Mononuclear cell (primary cell): ENCODE data around the gene INF2. TPM values are rescaled to one million over a fixed set of nuclear protein-coding genes. Genes with fewer than 3 reads are reported as not detected.
"Not testable (repeated sequence)": the region's sequence is repeated elsewhere in the genome, so short reads cannot be mapped to it uniquely, and the experiment has no call there.

Experiments
- H3K27me3 ChIP-seq: 2 replicates; pipeline ENCODE4 v1.6.0; 2011; ENCODE audit warnings: low read length, control low read depth; ENCODE audit not compliant: insufficient read depth
- H3K4me1 ChIP-seq: 2 replicates; pipeline ENCODE4 v1.5.1; 2011; ENCODE audit warnings: mild to moderate bottlenecking, low read length, control low read depth; ENCODE audit not compliant: insufficient read depth
- H3K4me3 ChIP-seq: 2 replicates; pipeline ENCODE4 v1.5.1; 2011; ENCODE audit warnings: mild to moderate bottlenecking, low read length, moderate library complexity
- H3K9me3 ChIP-seq: 2 replicates; pipeline ENCODE4 v1.5.1; 2011; ENCODE audit warnings: low read depth, mild to moderate bottlenecking, control low read depth, low read length
- total RNA-seq: library from RNA; depleted of rRNA; stranded (reverse); fragments of >200 nt; gene quantifications from one replicate; pipeline ENCODE4 v1.2.3, GENCODE V29; 2012

The INF2 gene
- total RNA-seq, 1 donor, result 21.6 TPM

DNA sequence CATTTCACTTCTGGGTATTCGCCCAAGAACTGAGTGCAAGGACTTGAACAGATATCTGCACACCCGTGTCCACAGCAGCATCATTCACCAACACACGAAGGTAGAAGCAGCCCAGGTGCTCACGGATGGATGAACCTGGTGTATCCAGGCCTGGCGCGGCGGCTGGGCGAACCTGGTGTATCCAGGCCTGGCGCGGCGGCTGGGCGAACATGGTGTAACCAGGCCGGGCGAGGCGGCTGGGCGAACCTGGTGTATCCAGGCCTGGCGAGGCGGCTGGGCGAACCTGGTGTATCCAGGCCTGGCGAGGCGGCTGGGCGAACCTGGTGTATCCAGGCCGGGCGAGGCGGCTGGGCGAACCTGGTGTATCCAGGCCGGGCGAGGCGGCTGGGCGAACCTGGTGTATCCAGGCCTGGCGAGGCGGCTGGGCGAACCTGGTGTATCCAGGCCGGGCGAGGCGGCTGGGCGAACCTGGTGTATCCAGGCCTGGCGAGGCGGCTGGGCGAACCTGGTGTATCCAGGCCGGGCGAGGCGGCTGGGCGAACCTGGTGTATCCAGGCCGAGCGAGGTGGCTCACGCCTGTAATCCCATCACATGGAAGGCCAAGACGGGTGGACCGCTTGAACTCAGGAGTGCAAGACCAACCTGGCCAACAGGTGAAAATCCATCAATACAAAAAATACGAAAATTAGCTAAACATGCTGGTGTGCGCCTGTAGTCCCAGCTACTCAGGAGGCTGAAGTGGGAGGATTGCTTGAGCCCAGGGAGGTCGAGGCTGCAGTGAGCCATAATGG lies 36.1 kb upstream of the INF2 start:
- H3K4me3 ChIP-seq, H3K9me3 ChIP-seq, H3K27me3 ChIP-seq: not testable (repeated sequence)
- H3K4me1 ChIP-seq, result peaks cover 30% of the 10 kb centered on the region

DNA sequence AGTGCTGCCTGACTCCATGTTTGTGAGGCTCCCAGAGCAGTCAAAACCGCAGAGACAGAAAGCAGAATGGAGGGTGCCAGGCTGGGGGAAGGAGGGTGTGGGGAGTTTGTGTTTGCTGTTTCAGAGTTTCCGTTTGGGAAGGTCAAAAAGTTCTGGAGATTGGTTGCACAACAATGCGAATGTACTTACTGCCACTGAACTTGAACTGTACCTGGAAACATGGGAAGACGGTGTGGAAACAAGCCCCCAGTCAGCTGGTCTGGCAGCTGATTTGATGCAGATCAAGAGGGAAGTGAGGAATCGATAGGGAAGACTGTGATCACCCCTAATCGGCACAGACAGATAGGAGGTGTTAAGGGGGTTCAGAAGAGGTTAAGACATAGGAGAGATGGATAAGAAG lies 35.3 kb upstream of the INF2 start:
- Histone ChIP-seq H3K4me1 (peaks cover 34% of the 10 kb centered on the region), H3K27me3 (no peaks in the 10 kb centered on the region), H3K4me3 (no peak overlapping the region), H3K9me3 (no peaks in the 10 kb centered on the region)

DNA sequence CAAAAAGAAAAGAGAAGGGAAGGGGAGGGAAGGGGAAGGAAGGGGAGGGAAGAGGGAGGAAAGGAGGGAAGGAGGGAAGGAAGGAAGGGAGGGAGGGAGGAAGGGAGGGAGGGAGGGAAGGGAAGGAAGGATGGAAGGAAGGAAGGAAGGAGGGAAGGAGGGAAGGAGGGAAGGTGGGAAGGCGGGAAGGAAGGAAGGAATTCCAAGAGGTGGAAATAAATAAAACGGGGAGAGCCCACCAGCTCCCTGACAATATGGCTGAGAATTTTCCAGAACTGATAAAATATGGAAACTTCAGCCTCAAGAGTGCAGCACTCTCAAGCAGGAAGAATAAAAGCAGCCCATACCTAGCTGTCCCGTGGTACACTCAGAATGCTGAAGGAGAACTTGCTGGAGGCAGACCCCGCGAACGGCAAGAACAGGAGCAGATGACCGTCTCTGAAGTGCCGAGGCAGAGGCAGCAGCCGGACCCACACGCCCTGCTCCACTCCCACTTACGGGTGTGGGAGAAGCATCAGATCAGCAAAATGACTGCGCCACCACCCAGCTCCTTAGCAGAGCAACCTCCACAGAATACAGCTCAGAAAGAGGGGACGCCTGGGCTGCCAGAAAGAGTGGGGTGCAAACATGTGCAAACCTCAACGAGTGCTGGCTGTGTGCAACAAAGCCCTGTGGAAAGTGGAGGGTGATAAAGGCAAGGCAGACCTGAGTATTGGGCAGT lies 34.1 kb upstream of the INF2 start:
- H3K27me3 ChIP-seq, result peaks cover 2% of the 10 kb centered on the region

DNA sequence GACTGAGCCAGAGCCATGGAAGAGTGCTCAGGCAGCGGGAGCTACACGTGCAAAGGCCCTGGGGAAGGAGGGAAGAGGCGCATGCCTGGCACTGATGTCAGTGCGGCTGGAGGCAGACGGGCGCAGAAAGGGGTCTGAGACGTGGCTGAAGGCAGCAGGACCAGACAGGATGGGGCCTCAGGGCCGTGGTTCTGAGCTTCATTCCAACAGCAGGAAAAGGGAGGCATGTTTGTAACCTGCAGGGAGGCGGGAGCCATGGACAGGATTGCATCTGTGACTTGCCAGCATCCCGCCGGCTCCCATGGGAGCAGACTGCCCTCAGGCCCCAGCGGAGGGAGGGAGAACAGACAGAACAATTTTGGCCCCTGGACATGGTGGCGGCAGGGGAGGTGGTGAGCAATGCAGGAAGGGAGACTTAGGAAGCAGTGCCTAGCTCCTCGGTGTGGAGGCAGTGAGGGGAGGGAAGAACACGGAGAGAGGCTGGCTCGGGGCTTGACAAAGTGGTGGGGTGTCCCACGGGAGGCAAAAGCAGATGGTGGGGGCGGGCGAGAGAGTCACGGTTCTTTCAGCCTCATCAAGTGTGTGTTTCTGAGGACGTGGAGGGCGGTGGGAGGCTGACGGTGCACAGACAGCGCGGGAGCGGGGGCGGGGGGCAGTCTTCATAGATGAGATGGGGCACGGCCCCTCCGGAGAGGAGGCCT lies 33.3 kb upstream of the INF2 start:
- H3K4me1 ChIP-seq, result peaks cover 48% of the 10 kb centered on the region
- no peak overlapping the region for H3K4me3 ChIP-seq
- H3K27me3 ChIP-seq, result peaks cover 8% of the 10 kb centered on the region
- H3K9me3 ChIP-seq, result no peaks in the 10 kb centered on the region

More for the DNA sequence above, 34.1 kb upstream of the INF2 start:
- H3K9me3 ChIP-seq, result no peaks in the 10 kb centered on the region
- H3K4me3 ChIP-seq, result no peak overlapping the region
- peaks cover 40% of the 10 kb centered on the region for H3K4me1 ChIP-seq

DNA sequence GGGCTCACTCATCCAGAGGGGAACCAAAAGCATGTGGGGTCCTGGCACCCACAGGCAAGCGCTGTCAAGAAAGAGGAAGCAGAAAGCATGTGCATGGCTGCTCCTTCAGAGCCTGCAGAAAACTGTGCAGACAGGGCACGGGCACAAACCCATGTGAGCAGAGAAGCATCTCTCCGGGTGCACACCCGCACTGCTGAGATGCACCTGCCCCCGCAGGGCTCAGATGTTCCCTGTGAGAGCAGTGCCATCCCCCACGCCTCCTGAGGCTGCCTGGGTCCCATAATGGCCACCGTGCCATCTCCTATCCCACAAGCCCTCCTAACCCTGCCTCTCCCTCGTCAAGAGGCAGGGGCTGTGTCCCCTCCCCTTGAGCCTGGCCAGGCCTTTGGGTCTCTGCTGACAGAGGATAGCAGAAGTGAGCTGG lies 32.3 kb upstream of the INF2 start:
- peaks cover 10% of the 10 kb centered on the region for H3K27me3 ChIP-seq
- no peaks in the 10 kb centered on the region for H3K9me3 ChIP-seq
- peaks cover 50% of the 10 kb centered on the region for H3K4me1 ChIP-seq
- no peak overlapping the region for H3K4me3 ChIP-seq

DNA sequence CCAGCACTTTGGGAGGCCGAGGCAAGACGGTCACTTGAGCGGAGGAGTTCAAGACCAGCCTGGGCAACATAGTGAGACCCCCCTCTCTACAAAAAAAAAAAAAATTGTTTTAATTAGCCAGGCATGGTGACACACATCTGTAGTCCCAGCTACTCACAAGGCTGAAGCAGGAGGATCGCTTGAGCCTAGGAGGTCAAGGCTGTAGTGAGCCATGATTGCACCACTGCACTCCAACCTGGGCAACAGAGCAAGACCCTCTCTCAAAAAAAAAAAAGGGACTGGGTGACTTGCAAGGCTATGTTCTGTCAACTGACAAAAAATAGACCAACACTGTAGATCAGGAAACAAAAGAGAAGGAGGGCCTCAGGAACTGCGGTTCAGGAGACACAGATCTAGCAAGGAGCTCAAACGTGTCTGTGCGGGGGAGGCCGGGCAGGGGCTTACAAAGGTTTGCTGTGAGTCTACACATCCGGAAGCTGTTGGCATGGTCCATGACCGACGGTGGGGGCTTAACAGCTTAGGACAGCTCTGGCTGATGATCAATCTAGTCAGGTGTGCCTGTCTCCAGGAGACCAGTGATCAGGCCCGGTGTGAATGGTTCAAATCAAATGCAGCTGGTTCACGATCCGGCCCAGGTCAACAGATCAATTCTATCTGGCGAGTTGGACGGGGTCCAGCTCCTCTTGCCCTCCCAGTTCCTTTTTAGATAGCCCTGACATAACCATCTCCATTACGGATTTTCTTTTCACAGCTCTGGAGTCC lies 31.7 kb upstream of the INF2 start:
- Histone ChIP-seq H3K27me3 (peaks cover 10% of the 10 kb centered on the region), H3K9me3 (no peaks in the 10 kb centered on the region), H3K4me1 (peaks cover 50% of the 10 kb centered on the region), H3K4me3 (no peak overlapping the region)

DNA sequence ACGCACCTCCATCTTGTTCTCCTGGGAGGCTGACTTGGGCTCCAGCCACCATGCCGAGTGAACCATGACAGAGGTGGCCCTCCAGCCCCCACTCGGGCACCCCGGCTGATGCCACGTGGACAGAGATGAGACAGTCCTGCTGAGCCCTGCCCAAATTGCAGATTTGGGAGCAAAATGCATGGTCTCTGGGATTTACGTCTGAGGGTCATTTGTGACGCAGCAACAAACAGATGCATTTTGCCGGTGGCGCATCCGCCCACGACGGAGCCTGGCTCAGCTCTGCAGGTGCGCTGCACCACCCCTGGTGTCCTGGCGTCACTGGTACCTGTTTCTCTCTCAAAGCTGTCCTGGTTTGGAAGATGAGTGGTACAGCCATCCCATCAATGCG lies 31.1 kb upstream of the INF2 start:
- H3K27me3 ChIP-seq, result peaks cover 10% of the 10 kb centered on the region
- no peak overlapping the region for H3K4me3 ChIP-seq
- peaks cover 50% of the 10 kb centered on the region for H3K4me1 ChIP-seq
- no peaks in the 10 kb centered on the region for H3K9me3 ChIP-seq

DNA sequence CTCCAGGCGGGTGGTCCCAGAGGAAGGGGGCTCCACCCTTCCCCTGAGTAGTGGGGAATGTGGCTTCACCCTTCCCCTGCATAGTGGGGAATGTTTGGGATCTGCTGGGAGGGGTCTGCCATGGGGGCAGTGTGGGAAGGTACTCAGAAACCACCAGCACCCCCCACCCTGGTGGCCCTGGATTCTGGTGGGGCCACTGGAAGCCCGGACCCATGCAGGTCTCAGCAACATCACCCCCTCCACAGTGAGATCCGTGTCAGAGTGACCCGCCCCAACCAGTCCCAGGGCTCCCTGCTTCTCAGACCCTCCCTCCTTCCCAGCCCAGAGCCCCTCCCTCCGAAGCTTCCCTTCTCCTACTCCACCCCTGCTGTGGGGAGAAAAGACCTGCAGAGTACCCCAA lies 30.3 kb upstream of the INF2 start:
- Histone ChIP-seq H3K9me3 (no peaks in the 10 kb centered on the region), H3K27me3 (peaks cover 10% of the 10 kb centered on the region), H3K4me1 (peaks cover 50% of the 10 kb centered on the region)

DNA sequence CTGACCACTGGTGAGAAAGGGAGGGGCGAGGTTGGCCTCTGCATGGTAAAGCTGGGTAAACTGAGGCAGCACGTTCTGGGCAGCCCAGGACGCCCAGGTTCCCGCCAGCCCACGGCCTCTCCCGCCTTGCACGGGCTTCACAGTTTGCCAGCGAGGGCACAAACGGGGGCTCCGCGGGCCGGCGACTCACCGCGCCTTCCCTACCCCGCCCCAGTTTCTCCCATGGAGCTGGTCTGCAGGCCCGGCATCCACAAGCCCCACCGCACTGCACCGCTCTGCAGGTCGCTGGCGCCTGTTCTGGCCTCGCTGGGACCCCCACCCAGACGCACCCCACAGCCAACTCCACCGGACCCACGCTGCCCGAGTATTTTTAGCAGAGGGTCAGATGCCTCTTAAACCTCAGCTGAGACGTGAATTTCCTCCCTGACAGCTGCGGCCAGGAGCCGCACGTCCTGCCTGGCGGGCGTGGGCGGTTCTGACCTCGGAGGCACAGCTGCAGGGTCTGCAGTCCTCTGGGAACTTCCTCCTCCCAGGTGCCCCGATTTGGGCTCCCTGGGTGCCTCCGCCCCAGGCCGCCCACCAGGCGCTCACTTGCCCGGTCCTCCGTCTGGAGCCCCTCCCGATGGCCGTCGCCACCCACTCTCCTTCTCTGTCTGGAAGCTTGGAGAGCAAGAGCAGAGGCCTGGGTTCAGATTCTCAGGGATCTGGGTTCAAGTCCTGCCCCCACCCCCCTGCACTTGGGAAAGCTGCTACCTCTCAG lies 29.5 kb upstream of the INF2 start:
- no peaks in the 10 kb centered on the region for H3K9me3 ChIP-seq
- peaks cover 10% of the 10 kb centered on the region for H3K27me3 ChIP-seq
- peaks cover 50% of the 10 kb centered on the region for H3K4me1 ChIP-seq
- no peak overlapping the region for H3K4me3 ChIP-seq

More for the DNA sequence above, 30.3 kb upstream of the INF2 start:
- no peak overlapping the region for H3K4me3 ChIP-seq

DNA sequence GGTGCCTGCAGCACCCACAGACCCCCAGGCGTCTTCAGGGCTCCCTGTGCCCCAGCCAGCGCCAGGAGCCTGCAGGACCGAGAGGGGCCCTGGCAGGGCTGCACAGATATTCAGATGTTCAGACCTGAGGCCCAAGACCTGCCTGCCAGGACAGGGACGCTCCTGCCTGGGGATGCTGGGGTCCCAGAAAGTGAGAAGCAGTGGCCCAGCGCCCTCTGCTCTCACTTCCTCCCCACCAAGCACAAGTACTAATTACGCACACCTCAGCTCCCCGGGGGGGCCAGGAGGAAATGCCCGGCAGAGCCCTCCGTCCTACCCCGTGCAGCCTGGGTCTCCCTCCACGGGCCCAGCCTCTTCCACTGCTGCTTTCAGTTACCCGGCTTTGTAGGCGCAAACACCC lies 28.8 kb upstream of the INF2 start:
- no peaks in the 10 kb centered on the region for H3K9me3 ChIP-seq
- H3K27me3 ChIP-seq, result peaks cover 10% of the 10 kb centered on the region
- no peak overlapping the region for H3K4me3 ChIP-seq
- peaks cover 55% of the 10 kb centered on the region for H3K4me1 ChIP-seq

DNA sequence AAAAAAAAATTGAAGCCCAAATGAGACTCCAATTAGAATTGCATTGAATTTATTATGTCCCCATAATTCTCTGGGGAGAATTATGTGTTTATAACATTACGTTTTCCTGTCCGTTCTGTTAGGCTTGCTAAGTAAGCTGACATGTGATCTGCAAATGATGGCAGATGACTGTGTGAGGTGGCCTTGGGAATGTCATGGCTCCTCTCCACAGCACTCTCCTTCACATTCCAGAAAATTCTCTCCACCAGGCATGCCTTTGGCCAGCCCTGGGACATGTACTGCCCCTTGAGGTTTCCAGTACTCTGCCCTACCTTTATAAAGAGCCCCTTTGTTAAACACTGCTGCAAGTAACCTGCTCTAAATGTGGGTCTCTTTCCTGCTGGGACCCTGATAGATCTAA lies 28.3 kb upstream of the INF2 start:
- peaks cover 10% of the 10 kb centered on the region for H3K27me3 ChIP-seq
- H3K4me3 ChIP-seq, result no peak overlapping the region
- H3K4me1 ChIP-seq, result peaks cover 57% of the 10 kb centered on the region
- no peaks in the 10 kb centered on the region for H3K9me3 ChIP-seq

DNA sequence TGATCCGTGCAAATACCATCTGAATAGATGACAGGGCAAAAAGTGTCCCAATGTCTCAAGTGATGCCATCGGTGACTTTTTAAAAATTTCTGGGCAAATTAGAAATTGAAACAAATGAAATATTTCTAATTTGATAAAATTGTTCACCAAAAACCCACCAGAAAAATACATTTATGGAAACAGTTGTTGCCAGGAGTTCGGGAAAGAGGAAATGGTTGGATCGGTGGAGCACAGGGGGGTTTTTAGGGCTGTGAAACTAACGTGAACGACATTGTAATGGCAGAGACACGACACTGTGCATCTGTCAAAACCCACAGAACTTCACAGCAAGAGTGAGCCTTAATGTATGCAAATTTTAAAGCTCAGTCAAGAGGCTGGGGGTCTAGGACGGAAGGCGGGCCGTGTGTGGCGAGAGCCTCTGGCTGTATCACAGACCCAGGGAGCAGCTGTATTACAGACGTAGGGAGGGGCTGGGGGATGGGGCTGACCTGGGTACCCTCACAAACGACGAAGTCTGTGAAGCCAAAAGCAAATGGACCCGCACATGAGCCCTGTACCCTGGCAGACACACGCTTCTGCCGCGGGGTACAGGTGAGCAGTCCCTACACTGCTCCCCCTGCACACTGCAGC lies 27.8 kb upstream of the INF2 start:
- not testable (repeated sequence) for H3K9me3 ChIP-seq, H3K4me3 ChIP-seq
- Histone ChIP-seq H3K4me1 (peaks cover 59% of the 10 kb centered on the region), H3K27me3 (peaks cover 10% of the 10 kb centered on the region)

DNA sequence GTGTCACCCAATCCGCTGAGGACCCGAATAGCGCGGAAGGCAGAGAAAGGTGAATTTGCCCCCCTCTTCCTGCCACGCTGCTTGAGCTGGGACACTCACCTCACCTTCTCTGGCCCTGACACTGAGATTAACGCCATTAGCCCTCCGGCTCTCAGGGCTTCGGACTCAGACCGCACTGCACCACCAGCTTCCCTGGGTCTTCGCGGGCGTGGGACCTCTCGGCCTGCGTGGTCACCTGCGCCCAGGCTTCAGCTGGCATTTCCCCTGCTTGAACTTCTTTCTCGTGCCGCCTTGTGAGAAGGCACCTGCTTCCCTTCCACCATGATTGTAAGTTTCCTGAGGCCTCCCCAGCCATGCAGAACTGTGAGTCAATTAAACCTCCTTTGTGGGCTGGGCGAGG lies 26.9 kb upstream of the INF2 start:
- H3K4me1 ChIP-seq, result peaks cover 51% of the 10 kb centered on the region
- H3K4me3 ChIP-seq, H3K9me3 ChIP-seq: not testable (repeated sequence)
- peaks cover 10% of the 10 kb centered on the region for H3K27me3 ChIP-seq

DNA sequence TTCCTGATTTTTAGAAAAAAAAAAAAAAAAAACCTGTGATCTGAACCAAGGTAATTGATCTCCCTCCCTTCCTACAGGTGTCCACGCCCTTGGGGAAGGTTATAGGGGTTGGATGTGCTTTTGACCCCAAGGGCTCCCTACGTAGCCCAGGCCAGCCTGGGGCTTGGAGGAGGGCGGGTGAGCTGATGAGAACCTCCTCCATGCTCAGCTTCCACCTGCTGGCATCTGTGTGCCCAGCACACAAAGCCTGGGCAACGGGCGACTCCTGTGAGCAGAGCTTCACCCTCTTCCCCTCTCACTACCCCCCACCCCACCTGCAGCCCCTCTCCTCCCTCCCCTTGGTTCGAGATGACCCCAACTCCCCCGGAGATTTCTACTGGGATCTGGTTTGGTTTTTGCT lies 25.3 kb upstream of the INF2 start:
- Histone ChIP-seq H3K9me3 (no peaks in the 10 kb centered on the region), H3K4me1 (peaks cover 36% of the 10 kb centered on the region), H3K4me3 (no peak overlapping the region), H3K27me3 (peaks cover 10% of the 10 kb centered on the region)
